GM18505 (cell line): ENCODE results near the gene NSUN6.
"Not testable (repeated sequence)": the region's sequence is repeated elsewhere in the genome, so short reads cannot be mapped to it uniquely, and the experiment has no call there.

ENCODE experiments used
- ATAC-seq: cut with Tn5 transposase; IDR thresholded peaks from one replicate; pipeline ENCODE4 v1.9.1; 2021; ENCODE audit not compliant: unreplicated experiment
- POLR2A ChIP-seq: IDR thresholded peaks from 4 replicates; pipeline ENCODE4 v1.6.1; 2011; ENCODE audit warnings: borderline replicate concordance; ENCODE audit not compliant: insufficient read depth, insufficient read length; ENCODE audit errors: extremely low read depth

Gene NSUN6

GRCh38 chr10:18650404-18650997 lies 886 bp downstream of the NSUN6 start:
- TF ChIP-seq POLR2A, result no peak
- ATAC-seq, result no peak

DNA sequence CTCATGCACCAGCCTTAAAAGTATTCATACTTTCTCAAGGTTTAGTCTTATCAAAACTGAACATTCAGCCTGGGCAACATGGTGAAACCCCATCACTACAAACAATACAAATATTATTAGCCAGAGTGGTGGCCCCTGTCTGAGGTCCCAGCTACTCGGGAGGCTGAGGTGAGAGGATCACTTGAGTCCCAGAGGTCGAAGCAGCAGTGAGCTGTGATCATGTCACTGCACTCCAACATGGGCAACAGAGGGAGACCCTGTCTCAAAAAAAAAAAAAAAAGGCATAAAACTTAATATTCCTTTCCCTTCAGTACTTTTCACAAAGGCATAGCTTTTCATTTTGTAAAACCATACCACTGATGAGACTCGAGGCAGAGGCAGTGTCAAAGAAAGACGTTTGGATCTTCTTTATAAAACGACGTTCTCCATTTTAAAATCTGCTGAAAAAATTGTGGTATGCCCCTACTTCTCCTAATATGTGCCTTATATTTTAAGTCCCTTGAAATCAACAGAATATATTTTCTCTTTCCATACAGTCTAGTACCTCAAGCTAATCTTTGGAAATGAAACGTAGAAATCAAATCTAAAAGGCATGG lies 1.9 kb downstream of the NSUN6 start:
- ATAC-seq, result no peak
- TF ChIP-seq POLR2A, result no peak

DNA sequence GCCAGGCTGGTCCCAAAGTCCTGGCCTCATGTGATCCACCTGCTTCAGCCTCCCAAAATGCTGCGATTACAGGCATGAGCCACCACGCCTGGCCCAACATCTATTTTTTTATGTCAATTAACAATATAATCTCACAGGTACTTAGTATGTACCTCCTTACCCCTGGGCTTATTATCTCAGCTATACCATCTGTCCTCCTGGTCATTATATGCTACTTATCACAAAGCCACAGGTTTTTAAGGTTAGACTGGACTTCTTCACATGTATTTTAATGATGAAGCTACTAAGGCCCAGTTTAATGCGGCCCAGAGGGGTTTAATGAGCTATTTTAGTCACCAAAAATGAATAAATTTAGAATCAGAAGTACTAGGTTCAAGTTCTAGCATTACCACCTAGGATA lies 3.4 kb downstream of the NSUN6 start:
- no peak for TF ChIP-seq POLR2A
- no peak for ATAC-seq

DNA sequence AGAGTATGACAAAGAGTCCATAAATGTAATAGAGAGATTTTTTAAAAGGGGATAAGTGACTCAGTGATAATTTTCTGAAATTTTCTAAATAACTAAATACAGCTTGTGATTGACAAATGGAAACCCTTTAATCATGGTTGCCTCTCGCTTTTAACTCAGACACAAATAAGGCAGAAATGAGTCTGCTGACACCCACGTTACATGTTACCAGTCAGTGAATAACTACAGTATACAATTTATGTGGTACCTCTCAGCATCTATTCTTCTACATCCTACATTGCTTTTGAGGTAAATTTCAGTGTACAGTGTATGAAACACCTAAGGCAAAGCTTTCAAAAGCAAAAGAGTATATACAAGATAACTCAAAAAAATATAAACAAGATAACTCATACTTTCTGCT lies 4.2 kb downstream of the NSUN6 start:
- TF ChIP-seq POLR2A, result no peak
- no peak for ATAC-seq

- not testable (repeated sequence) for ATAC-seq
These were observed 11.7 kb downstream of the NSUN6 start for GRCh38 chr10:18639719-18640118.

DNA sequence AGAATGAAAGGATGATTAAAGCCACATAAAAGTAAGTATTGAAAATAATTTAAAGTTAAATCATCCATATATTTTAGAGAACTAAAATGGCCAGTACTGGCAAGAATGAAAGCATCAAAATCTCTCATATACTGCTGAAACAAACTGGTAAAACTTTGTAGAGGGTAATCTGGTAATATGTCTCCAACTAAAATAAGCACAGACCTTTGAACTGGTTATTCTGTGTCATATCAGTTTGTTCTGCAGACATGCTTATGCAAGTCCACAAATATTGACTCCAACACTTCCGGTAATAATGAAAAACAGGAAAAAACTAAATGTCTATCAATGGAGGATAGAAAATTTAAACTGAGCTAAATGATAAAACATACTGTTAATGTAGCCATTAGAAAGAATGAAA lies 14.0 kb downstream of the NSUN6 start:
- ATAC-seq, result not testable (repeated sequence)

DNA sequence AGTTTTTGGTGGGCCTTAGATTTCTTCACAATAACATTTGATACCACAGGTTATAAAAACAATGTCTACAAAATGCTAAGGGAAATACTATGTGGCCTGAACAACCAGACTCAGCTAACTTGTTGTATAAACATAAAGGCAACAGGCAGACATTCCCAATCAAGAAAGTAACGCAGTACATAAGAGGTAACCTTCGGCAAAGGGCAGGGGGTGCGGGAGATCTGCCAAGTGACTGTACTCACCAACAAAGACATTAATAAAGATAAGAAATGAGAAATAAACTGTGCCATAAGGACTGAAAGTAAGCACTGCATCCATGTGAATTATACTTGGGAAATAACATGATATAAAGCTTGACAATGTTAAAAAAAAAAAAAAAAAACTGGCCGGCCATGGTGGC lies 15.4 kb downstream of the NSUN6 start:
- no peak for ATAC-seq
- TF ChIP-seq POLR2A, result no peak

DNA sequence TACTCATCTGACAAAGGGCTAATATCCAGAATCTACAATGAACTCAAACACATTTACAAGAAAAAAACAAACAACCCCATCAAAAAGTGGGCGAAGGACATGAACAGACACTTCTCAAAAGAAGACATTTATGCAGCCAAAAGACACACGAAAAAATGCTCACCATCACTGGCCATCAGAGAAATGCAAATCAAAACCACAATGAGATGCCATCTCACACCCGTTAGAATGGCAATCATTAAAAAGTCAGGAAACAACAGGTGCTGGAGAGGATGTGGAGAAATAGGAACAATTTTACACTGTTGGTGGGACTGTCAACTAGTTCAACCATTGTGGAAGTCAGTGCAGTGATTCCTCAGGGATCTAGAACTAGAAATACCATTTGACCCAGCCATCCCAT lies 18.9 kb downstream of the NSUN6 start:
- not testable (repeated sequence) for ATAC-seq

GRCh38 chr10:18627452-18628018 lies 23.9 kb downstream of the NSUN6 start:
- not testable (repeated sequence) for ATAC-seq

- no peak for TF ChIP-seq POLR2A
- no peak for ATAC-seq
These were observed 25.5 kb downstream of the NSUN6 start for GRCh38 chr10:18625886-18626285.

DNA sequence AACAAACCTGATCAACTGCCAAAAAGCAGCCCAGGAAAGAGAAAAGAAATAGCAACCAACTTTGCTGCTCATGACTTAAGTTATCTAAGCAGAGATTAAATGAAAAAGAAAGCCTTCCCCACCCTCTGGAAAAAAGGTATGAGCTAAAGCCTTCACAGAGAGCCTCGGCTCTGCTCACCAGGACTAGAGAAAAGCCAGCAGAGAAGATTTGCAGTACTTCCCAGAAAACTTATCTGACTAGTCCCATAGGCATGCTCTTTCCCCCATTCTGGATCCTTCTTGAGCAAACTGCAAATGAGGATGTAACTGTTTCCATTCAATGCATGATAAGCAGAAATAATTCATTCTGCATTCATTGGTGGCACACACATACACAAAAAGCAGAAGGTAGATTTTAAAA lies 27.7 kb downstream of the NSUN6 start:
- ATAC-seq, result not testable (repeated sequence)

- TF ChIP-seq POLR2A, result no peak
- no peak for ATAC-seq
These were observed 30.5 kb downstream of the NSUN6 start for GRCh38 chr10:18620856-18621255.

GRCh38 chr10:18619016-18619415 lies 32.4 kb downstream of the NSUN6 start:
- ATAC-seq, result no peak
- no peak for TF ChIP-seq POLR2A

GRCh38 chr10:18616337-18616736 lies 35.0 kb downstream of the NSUN6 start:
- no peak for ATAC-seq
- no peak for TF ChIP-seq POLR2A

DNA sequence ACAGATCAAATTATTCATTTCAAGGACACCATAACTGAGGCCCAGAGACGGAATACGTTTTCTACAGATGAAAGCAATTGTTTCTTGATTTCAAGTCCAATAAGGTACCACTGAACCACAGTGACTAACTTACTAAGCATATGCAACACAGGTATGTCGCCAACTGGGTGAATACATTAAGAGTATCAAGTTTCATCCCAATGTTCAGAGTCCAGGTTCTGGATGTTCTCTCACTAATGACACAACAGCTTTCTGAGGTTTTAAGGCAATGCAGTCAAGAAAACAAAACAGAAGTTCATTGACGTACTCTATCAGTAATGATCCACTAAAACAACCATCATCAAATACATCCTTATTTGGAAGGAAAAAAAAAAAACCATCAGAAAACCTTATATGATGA lies 35.8 kb downstream of the NSUN6 start:
- ATAC-seq, result no peak
- no peak for TF ChIP-seq POLR2A

DNA sequence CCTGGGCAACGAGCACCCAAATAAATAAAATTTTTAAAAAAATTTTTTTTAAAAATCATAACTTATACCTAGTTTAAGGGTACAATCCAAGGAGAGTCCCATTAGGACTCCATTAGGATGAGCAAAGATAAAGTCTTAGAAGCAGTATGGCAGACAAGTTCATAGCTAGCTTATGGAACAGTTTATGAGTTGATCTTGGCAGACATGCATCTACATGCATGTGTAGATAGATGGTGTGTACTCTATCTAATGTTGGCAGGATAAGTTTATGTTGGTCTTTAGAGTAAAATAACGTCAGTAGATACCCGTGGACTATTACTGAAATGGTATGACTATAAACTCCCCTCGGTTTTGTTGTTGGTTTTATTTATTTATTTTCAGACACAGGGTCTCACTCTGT lies 40.2 kb downstream of the NSUN6 start:
- ATAC-seq, result no peak
- TF ChIP-seq POLR2A, result no peak

DNA sequence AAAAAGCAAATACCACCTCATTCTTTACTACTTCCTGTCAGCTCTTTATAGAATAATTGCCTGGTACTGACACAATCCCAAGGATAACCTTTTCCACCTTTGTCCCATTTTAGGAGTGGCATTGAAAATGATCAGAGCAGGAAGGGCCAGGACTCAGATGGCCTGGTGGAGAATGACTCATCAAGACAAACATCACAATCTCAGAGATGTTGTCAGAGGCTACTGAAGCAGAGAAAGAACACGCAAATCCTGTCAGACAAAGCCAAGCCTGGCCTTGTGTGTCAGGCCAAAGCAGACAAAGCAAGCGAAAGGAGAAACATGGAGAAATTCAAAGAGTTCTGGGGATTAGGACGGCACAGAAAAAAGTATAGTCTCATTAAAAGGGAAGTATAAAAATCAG lies 40.9 kb downstream of the NSUN6 start:
- ATAC-seq, result no peak
- no peak for TF ChIP-seq POLR2A
